GM19328 (cell line): ENCODE measurements around the gene MAP2.
"Not testable (repeated sequence)": the region's sequence is repeated elsewhere in the genome, so short reads cannot be mapped to it uniquely, and the experiment has no call there.

Source experiments
- ATAC-seq: cut with Tn5 transposase; IDR thresholded peaks from one replicate; pipeline ENCODE4 v1.9.1; 2021; ENCODE audit warnings: mild to moderate bottlenecking, moderate library complexity; ENCODE audit not compliant: unreplicated experiment

The MAP2 gene

GRCh38 chr2:209473930-209474419, 50.1 kb downstream of the MAP2 start:
- no peak for ATAC-seq

GRCh38 chr2:209474960-209475359, 51.1 kb downstream of the MAP2 start:
- no peak for ATAC-seq

- no peak for ATAC-seq
Observed at GRCh38 chr2:209476367-209477208, 52.7 kb downstream of the MAP2 start.

GRCh38 chr2:209492296-209492695, 68.4 kb downstream of the MAP2 start:
- ATAC-seq = not testable (repeated sequence)

- ATAC-seq = not testable (repeated sequence)
Observed at GRCh38 chr2:209495068-209495620, 71.3 kb downstream of the MAP2 start.

- ATAC-seq = no peak
Observed at GRCh38 chr2:209495855-209496585, 72.2 kb downstream of the MAP2 start.

GRCh38 chr2:209496586-209496982, 72.7 kb downstream of the MAP2 start:
- no peak for ATAC-seq

GRCh38 chr2:209498614-209499013, 74.8 kb downstream of the MAP2 start:
- no peak for ATAC-seq

- no peak for ATAC-seq
Observed at GRCh38 chr2:209499069-209499468, 75.2 kb downstream of the MAP2 start.

- no peak for ATAC-seq
Observed at GRCh38 chr2:209501579-209501978, 77.7 kb downstream of the MAP2 start.

GRCh38 chr2:209505410-209505809, 81.6 kb downstream of the MAP2 start:
- no peak for ATAC-seq

GRCh38 chr2:209508255-209508654, 84.4 kb downstream of the MAP2 start:
- ATAC-seq = no peak

- no peak for ATAC-seq
Observed at GRCh38 chr2:209511637-209512036, 87.8 kb downstream of the MAP2 start.

GRCh38 chr2:209512971-209513370, 89.1 kb downstream of the MAP2 start:
- no peak for ATAC-seq

- ATAC-seq = no peak
Observed at GRCh38 chr2:209517436-209517835, 93.6 kb downstream of the MAP2 start.

GRCh38 chr2:209519271-209519670, 95.4 kb downstream of the MAP2 start:
- ATAC-seq = no peak

- no peak for ATAC-seq
Observed at GRCh38 chr2:209519906-209520305, 96.1 kb downstream of the MAP2 start.

- ATAC-seq = no peak
Observed at GRCh38 chr2:209523041-209523740, 99.3 kb downstream of the MAP2 start.

GRCh38 chr2:209523867-209524266, 100.0 kb downstream of the MAP2 start:
- no peak for ATAC-seq

- no peak for ATAC-seq
Observed at GRCh38 chr2:209525331-209525730, 101.5 kb downstream of the MAP2 start.

- ATAC-seq = no peak
Observed at GRCh38 chr2:209525834-209526281, 102.0 kb downstream of the MAP2 start.
